Uterus (tissue), 2 donors: ENCODE measurements around the gene RS1.

Experiments
- CTCF ChIP-seq, 4 experiments: fragments of 200-600 bp in 2 of 4; fragments of 450-650 bp in 2 of 4; sonication (generic) in 2 of 4; IDR thresholded peaks; one replicate each; pipeline ENCODE4 v1.5.1; 2016 to 2019; ENCODE audit warnings: antibody characterized with exemption in 4 of 4, mild to moderate bottlenecking in 2 of 4, moderate library complexity in 1 of 4
- POLR2A ChIP-seq, 2 donors: fragments of 450-650 bp; IDR thresholded peaks; one replicate each; pipeline ENCODE4 v1.6.1; 2016; ENCODE audit warnings: antibody characterized with exemption in 2 of 2, mild to moderate bottlenecking in 1 of 2, moderate library complexity in 1 of 2

- TF ChIP-seq POLR2A (IDR thresholded peaks at IDR 0.05) (no peak), CTCF (IDR thresholded peaks at IDR 0.05) (no peak)
Measured at GRCh38 chrX:18666614-18667013, 5.3 kb downstream of the RS1 start.
